Suprapubic skin (tissue), 3 donors: Measurements from ENCODE around the gene SLIT2.

Experiments
- EP300 ChIP-seq: sonication (generic); formaldehyde crosslinking; IDR thresholded peaks from one replicate; pipeline ENCODE4 v1.6.1; 2017; ENCODE audit warnings: antibody characterized with exemption
- POLR2A ChIP-seq, 2 donors: fragments of 450-650 bp; IDR thresholded peaks; one replicate each; pipeline ENCODE4 v1.6.1; 2017; ENCODE audit warnings: antibody characterized with exemption in 2 of 2, mild to moderate bottlenecking in 2 of 2, moderate library complexity in 2 of 2
- TF ChIP-seq, protein P1 (sequence below), 2 donors: fragments of 200-600 bp in 1 of 2; fragments of 450-650 bp in 1 of 2; sonication (generic) in 1 of 2; IDR thresholded peaks; one replicate each; pipeline ENCODE4 v1.5.1; 2016 to 2019; ENCODE audit warnings: antibody characterized with exemption in 2 of 2, mild to moderate bottlenecking in 1 of 2, moderate library complexity in 1 of 2

DNA sequence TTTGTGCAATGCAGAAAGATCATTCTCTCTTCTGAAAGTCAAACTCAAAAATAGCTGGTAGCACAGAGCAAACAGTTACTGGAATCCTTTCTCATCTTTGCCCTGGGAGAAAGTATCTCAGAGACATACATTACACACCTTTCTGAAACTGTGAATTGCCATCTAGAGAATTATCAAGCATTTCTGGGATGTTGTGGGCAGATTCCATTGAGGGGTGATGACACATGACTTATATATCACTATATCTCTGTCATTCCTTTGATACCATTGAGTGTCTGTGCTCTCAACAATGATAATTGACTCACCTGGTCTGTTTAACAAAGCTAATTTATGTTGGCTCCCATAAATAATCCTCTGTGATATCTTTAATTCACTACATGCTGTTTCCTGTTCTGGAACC lies 13.0 kb downstream of the SLIT2 start:
- TF ChIP-seq POLR2A (IDR thresholded peaks at IDR 0.05) (no peak), EP300 (no peak)
- TF ChIP-seq, protein P1, sequence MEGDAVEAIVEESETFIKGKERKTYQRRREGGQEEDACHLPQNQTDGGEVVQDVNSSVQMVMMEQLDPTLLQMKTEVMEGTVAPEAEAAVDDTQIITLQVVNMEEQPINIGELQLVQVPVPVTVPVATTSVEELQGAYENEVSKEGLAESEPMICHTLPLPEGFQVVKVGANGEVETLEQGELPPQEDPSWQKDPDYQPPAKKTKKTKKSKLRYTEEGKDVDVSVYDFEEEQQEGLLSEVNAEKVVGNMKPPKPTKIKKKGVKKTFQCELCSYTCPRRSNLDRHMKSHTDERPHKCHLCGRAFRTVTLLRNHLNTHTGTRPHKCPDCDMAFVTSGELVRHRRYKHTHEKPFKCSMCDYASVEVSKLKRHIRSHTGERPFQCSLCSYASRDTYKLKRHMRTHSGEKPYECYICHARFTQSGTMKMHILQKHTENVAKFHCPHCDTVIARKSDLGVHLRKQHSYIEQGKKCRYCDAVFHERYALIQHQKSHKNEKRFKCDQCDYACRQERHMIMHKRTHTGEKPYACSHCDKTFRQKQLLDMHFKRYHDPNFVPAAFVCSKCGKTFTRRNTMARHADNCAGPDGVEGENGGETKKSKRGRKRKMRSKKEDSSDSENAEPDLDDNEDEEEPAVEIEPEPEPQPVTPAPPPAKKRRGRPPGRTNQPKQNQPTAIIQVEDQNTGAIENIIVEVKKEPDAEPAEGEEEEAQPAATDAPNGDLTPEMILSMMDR (IDR thresholded peaks at IDR 0.05) = no peak
